ENCODE data around the gene DNAJC6.
A peak's percentile ranks its signal among the peaks of the same experiment; 100 is the strongest.
"Not testable (repeated sequence)": the region's sequence is repeated elsewhere in the genome, so short reads cannot be mapped to it uniquely, and the experiment has no call there.

The DNAJC6 gene

DNA sequence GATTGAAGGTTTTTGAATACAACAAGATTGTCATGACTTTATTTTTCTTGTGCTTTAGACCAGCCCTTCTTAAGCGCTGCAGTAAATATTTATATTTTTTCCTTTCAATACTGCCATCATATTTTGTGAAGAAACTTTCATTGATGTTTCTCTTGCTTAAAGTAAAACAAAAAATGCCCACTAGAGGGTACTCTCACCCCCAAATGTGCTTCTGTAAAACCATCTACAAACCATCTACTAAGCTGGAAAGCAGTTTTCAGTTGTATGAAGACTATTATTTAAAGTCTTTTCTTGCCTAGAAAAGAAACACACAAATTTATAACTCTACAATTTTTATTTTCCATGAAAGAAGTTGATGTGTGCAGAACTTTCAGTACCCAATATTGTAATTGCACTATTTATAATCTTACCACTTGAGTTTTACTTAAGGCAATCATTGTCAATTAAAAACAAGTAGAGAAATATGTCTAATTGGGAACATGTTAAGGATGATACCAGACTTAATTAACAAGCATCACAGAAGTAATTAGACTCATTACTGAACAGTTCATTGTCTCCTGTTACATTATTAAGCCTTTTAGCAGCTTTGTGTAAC lies 121.9 kb downstream of the DNAJC6 start:
- DNase-seq (ENCODE audit: low spot score): peak; percentile 13

GRCh38 chr1:65432918-65433317 lies 123.6 kb downstream of the DNAJC6 start:
- DNase-seq (ENCODE audit: low spot score): no peak

- DNase-seq (ENCODE audit: low spot score): no peak
Measured at GRCh38 chr1:65434255-65434654, 124.9 kb downstream of the DNAJC6 start.

GRCh38 chr1:65434760-65435159 lies 125.4 kb downstream of the DNAJC6 start:
- peak; percentile 5 for DNase-seq (ENCODE audit: low spot score)

- no peak for DNase-seq (ENCODE audit: low spot score)
Measured at GRCh38 chr1:65435987-65436386, 126.6 kb downstream of the DNAJC6 start.

GRCh38 chr1:65437616-65438015 lies 128.3 kb downstream of the DNAJC6 start:
- DNase-seq (ENCODE audit: low spot score): no peak

GRCh38 chr1:65440322-65440900 lies 131.1 kb downstream of the DNAJC6 start:
- DNase-seq (ENCODE audit: low spot score): no peak

GRCh38 chr1:65440915-65441314 lies 131.6 kb downstream of the DNAJC6 start:
- DNase-seq (ENCODE audit: low spot score): no peak

GRCh38 chr1:65441464-65441863 lies 132.1 kb downstream of the DNAJC6 start:
- DNase-seq (ENCODE audit: low spot score): no peak

DNA sequence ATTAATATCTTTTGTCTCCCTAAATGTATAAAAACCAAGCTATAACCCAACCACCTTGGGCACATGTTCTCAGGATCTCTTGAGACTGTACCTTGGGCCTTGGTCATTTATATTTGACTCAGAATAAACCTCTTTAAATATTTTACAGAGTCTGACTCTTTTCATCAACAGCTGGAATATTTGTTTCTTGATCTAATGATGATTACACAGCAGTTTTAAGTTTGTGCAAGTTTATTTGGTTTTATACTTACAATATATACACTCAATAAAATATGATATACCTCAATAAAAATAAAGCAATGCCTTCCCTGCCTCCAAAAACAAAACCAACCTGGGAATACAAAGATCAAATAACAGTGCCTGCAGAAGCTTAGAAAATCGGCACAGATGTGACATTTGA lies 133.1 kb downstream of the DNAJC6 start:
- DNase-seq (ENCODE audit: low spot score): no peak

DNA sequence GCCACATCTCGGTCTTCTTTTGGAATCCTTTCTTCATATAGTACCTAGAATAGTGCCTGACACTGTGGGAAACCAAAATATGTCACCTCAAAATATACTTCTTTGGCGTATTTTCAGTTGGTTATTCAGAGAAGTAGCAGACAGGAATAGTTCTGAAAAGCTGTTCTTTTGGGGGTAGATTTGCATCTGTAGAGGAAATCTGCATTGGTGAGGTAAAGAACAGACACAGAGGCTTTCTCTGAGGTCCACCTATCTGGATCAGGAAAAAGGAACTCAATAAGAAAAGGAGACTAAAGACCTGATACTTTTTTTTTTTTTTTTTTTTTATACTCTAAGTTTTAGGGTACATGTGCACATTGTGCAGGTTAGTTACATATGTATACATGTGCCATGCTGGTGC lies 134.3 kb downstream of the DNAJC6 start:
- no peak for DNase-seq (ENCODE audit: low spot score)

DNA sequence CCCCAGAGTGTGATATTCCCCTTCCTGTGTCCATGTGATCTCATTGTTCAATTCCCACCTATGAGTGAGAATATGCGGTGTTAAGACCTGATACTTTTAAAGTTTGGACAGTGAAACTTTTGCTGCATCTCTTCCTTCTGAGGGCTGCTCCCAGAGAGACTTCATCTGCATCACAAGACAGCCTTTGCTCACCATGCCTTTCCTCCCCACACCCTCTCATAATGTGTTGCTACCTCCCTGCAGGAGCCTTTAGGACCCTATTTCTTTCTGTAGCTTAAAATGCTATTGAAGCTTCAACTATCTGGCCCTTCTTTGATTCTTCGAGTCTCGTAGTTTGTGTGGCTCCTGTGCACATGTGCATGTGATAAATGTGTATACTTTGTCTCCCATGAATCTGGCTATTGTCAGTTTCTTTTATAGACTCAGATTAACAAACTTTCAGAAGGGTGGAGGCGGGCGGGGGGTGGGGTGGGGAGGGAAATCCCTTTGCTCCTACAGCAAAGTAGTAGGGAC lies 134.8 kb downstream of the DNAJC6 start:
- no peak for DNase-seq (ENCODE audit: low spot score)

DNA sequence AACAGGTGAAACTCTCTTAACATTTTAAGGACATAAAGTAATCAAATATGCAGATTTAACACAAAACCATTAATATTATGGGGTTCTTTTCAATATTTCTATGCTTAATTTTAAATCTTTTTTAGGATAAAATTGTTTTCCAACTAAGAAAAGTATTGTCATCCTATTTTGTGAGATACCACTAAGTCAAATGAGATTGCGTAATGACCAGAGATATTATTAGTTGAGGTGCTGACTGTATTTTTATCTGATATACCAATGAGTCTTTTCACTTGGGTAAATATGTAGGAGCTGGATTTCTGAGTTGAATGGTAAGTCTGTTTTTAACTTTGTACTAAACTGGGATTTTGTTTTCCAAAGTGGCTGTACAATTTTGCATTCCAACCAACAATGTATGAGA lies 136.5 kb downstream of the DNAJC6 start:
- DNase-seq (ENCODE audit: low spot score): no peak

GRCh38 chr1:65449214-65449823 lies 140.0 kb downstream of the DNAJC6 start:
- no peak for DNase-seq (ENCODE audit: low spot score)

DNA sequence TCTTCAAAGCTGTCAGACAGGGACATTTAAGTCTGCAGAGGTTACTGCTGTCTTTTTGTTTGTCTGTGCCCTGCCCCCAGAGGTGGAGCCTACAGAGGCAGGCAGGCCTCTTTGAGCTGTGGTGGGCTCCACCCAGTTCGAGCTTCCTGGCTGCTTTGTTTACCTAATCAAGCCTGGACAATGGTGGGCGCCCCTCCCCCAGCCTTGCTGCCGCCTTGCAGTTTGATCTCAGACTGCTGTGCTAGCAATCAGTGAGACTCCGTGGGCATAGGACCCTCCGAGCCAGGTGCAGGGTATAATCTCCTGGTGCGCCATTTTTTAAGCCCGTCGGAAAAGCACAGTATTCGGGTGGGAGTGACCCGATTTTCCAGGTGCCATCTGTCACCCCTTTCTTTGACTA lies 146.3 kb downstream of the DNAJC6 start:
- DNase-seq (ENCODE audit: low spot score): not testable (repeated sequence)

DNA sequence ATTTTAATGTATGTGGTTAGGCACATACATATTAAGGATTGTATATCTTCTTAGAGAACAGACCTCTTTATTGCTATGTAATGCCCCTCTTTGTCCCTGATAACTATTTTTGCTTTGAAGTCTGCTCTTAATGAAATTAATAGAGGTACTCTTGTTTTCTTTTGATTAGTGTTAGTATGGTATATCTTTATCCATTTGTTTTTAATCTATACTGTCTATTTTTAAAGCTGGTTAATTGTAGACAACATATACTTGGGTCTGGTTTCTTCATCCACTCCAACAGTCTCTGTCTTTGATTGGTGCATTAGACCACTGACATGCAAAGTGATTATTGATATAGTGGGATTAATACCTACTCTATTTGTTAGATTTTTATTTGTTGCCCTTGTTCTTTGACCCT lies 147.1 kb downstream of the DNAJC6 start:
- no peak for DNase-seq (ENCODE audit: low spot score)

DNA sequence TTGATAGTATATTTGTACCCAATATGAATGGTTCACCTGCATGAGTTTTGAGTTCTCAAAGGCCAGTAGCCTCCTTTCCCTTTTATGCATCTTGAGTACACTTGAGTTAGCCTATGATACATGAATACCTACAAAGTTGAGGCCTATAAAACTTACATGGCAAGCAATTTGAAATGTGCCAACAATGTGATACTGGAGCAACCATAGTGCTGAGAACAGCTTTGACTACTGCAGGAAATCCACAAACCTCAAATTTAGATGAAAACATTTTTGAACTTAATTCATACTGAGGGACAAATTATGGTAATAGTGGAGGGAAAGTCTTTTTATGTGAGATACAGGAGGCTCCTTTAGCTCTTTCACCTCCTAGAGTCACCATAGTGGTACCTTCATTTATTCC lies 148.5 kb downstream of the DNAJC6 start:
- DNase-seq (ENCODE audit: low spot score): no peak

GRCh38 chr1:65458730-65459396 lies 149.5 kb downstream of the DNAJC6 start:
- no peak for DNase-seq (ENCODE audit: low spot score)

- DNase-seq (ENCODE audit: low spot score): no peak
Measured at GRCh38 chr1:65459397-65459768, 150.0 kb downstream of the DNAJC6 start.
